DMS53 treated with DMSO at 0.1 percent for 48 hours (cell line): ENCODE data around the gene ERC2.

Experiments
- DNase-seq: peaks from one replicate; lab custom pipeline; 2025; ENCODE audit not compliant: unreplicated experiment; lab: John Stamatoyannopoulos, UW

The ERC2 gene

GRCh38 chr3:55658690-55659562 is 809.3 kb downstream of the ERC2 start:
- no peak for DNase-seq

GRCh38 chr3:55658270-55658669 is 810.0 kb downstream of the ERC2 start:
- no peak for DNase-seq

GRCh38 chr3:55655544-55655943 is 812.7 kb downstream of the ERC2 start:
- no peak for DNase-seq

- no peak for DNase-seq
Measured at GRCh38 chr3:55654123-55654760, 814.0 kb downstream of the ERC2 start.

GRCh38 chr3:55651011-55651410 is 817.3 kb downstream of the ERC2 start:
- no peak for DNase-seq

GRCh38 chr3:55650011-55650410 is 818.3 kb downstream of the ERC2 start:
- no peak for DNase-seq

GRCh38 chr3:55649554-55649953 is 818.7 kb downstream of the ERC2 start:
- DNase-seq: no peak

GRCh38 chr3:55648591-55649318 is 819.5 kb downstream of the ERC2 start:
- DNase-seq: no peak

GRCh38 chr3:55647670-55648069 is 820.6 kb downstream of the ERC2 start:
- no peak for DNase-seq

GRCh38 chr3:55647063-55647462 is 821.2 kb downstream of the ERC2 start:
- no peak for DNase-seq

GRCh38 chr3:55646121-55646520 is 822.1 kb downstream of the ERC2 start:
- no peak for DNase-seq

- no peak for DNase-seq
Measured at GRCh38 chr3:55645422-55645821, 822.8 kb downstream of the ERC2 start.

GRCh38 chr3:55643283-55643682 is 825.0 kb downstream of the ERC2 start:
- no peak for DNase-seq

GRCh38 chr3:55641964-55642363 is 826.3 kb downstream of the ERC2 start:
- DNase-seq: no peak

GRCh38 chr3:55639896-55640765 is 828.1 kb downstream of the ERC2 start:
- no peak for DNase-seq

GRCh38 chr3:55639143-55639542 is 829.1 kb downstream of the ERC2 start:
- DNase-seq: no peak

- DNase-seq: no peak
Measured at GRCh38 chr3:55637906-55638638, 830.2 kb downstream of the ERC2 start.

GRCh38 chr3:55636300-55637195 is 831.7 kb downstream of the ERC2 start:
- DNase-seq: no peak

GRCh38 chr3:55634345-55634744 is 833.9 kb downstream of the ERC2 start:
- no peak for DNase-seq
